Activated naive CD4-positive, alpha-beta T cell treated with anti-CD3 and anti-CD28 coated beads, Interleukin-2, amount 10 ng/mL, durations not matched to agents 7 days and 5 days (primary cell): ENCODE measurements around the gene ABCC8.
A peak's percentile ranks its signal among the peaks of the same experiment; 100 is the strongest.
"Not testable (repeated sequence)": the region's sequence is repeated elsewhere in the genome, so short reads cannot be mapped to it uniquely, and the experiment has no call there.

Experiments
- CTCF ChIA-PET: fragments of 350-600 bp; sonication (Branson Sonifier 250); formaldehyde crosslinking; loops from one replicate; lab custom pipeline; 2021; ENCODE audit warnings: antibody characterized with exemption; lab: Charles Lee
- DNase-seq: peaks from one replicate; pipeline ENCODE4 v3.0.0-alpha.2; 2020
- H3K27ac Mint-ChIP-seq: one replicate; pipeline ENCODE4 v1.8.0; 2021; ENCODE audit warnings: mild to moderate bottlenecking, moderate library complexity, mixed read lengths
- H3K27me3 Mint-ChIP-seq: one replicate; pipeline ENCODE4 v1.8.0; 2021; ENCODE audit warnings: mild to moderate bottlenecking, mixed read lengths
- H3K36me3 Mint-ChIP-seq: one replicate; pipeline ENCODE4 v1.8.0; 2021; ENCODE audit warnings: mixed read lengths
- H3K4me1 Mint-ChIP-seq: one replicate; pipeline ENCODE4 v1.8.0; 2021; ENCODE audit warnings: mixed read lengths
- H3K4me3 Mint-ChIP-seq: one replicate; pipeline ENCODE4 v1.8.0; 2021; ENCODE audit warnings: mild to moderate bottlenecking, moderate library complexity, mixed read lengths
- H3K9me3 Mint-ChIP-seq: one replicate; pipeline ENCODE4 v1.8.0; 2021; ENCODE audit warnings: mixed read lengths

Gene ABCC8

GRCh38 chr11:17446482-17446881, 30.2 kb downstream of the ABCC8 start:
- Mint-ChIP-seq H3K27me3 (peaks cover 59% of the 10 kb centered on the region), H3K36me3 (no peaks in the 10 kb centered on the region), H3K4me1 (no peaks in the 10 kb centered on the region), H3K27ac (no peak overlapping the region), H3K4me3 (no peak overlapping the region), H3K9me3 (no peaks in the 10 kb centered on the region)
- no peak for DNase-seq
- CTCF ChIA-PET: no interaction called here

GRCh38 chr11:17445240-17445795, 31.3 kb downstream of the ABCC8 start:
- Mint-ChIP-seq H3K27me3 (peaks cover 65% of the 10 kb centered on the region), H3K9me3 (peaks cover 3% of the 10 kb centered on the region), H3K36me3 (no peaks in the 10 kb centered on the region), H3K27ac (no peak overlapping the region), H3K4me1 (no peaks in the 10 kb centered on the region), H3K4me3 (no peak overlapping the region)
- CTCF ChIA-PET: interaction anchor here (0.6 kb wide), 1 partner anchor 155 kb away, joined by 3 read pairs; no protein-coding TSS in a partner anchor
- no peak for DNase-seq

GRCh38 chr11:17443926-17444690, 32.5 kb downstream of the ABCC8 start:
- H3K4me3 Mint-ChIP-seq: no peak overlapping the region
- no peak overlapping the region for H3K27ac Mint-ChIP-seq
- no peaks in the 10 kb centered on the region for H3K36me3 Mint-ChIP-seq
- CTCF ChIA-PET: no interaction called here
- peaks cover 3% of the 10 kb centered on the region for H3K9me3 Mint-ChIP-seq
- peaks cover 68% of the 10 kb centered on the region for H3K27me3 Mint-ChIP-seq
- H3K4me1 Mint-ChIP-seq: peaks cover 7% of the 10 kb centered on the region
- no peak for DNase-seq

GRCh38 chr11:17443423-17443822, 33.2 kb downstream of the ABCC8 start:
- DNase-seq: no peak
- peaks cover 67% of the 10 kb centered on the region for H3K27me3 Mint-ChIP-seq
- CTCF ChIA-PET: no interaction called here
- H3K9me3 Mint-ChIP-seq: peaks cover 3% of the 10 kb centered on the region
- no peak overlapping the region for H3K27ac Mint-ChIP-seq
- no peak overlapping the region for H3K4me3 Mint-ChIP-seq
- peaks cover 14% of the 10 kb centered on the region for H3K4me1 Mint-ChIP-seq
- no peaks in the 10 kb centered on the region for H3K36me3 Mint-ChIP-seq

GRCh38 chr11:17443000-17443399, 33.6 kb downstream of the ABCC8 start:
- no peak for DNase-seq
- peaks cover 15% of the 10 kb centered on the region for H3K4me1 Mint-ChIP-seq

GRCh38 chr11:17439316-17439782, 37.3 kb downstream of the ABCC8 start:
- CTCF ChIA-PET: no interaction called here
- Mint-ChIP-seq H3K9me3 (peaks cover 3% of the 10 kb centered on the region), H3K27me3 (peaks cover 61% of the 10 kb centered on the region), H3K4me3 (no peak overlapping the region), H3K4me1 (peaks cover 22% of the 10 kb centered on the region), H3K36me3 (no peaks in the 10 kb centered on the region), H3K27ac (no peak overlapping the region)
- peak; percentile 26 for DNase-seq

More at GRCh38 chr11:17443000-17443399, 33.6 kb downstream of the ABCC8 start:
- Mint-ChIP-seq H3K9me3 (peaks cover 3% of the 10 kb centered on the region), H3K27ac (no peak overlapping the region), H3K4me3 (no peak overlapping the region), H3K36me3 (no peaks in the 10 kb centered on the region), H3K27me3 (peaks cover 62% of the 10 kb centered on the region)
- CTCF ChIA-PET: no interaction called here

GRCh38 chr11:17437366-17437765, 39.3 kb downstream of the ABCC8 start:
- Mint-ChIP-seq H3K36me3 (no peaks in the 10 kb centered on the region), H3K4me3 (no peak overlapping the region), H3K9me3 (peaks cover 3% of the 10 kb centered on the region), H3K27ac (no peak overlapping the region), H3K27me3 (peaks cover 43% of the 10 kb centered on the region), H3K4me1 (peaks cover 22% of the 10 kb centered on the region)
- CTCF ChIA-PET: no interaction called here
- no peak for DNase-seq

GRCh38 chr11:17434108-17434507, 42.5 kb downstream of the ABCC8 start:
- Mint-ChIP-seq H3K27me3 (peaks cover 37% of the 10 kb centered on the region), H3K27ac (no peak overlapping the region), H3K4me1 (peaks cover 14% of the 10 kb centered on the region), H3K36me3 (no peaks in the 10 kb centered on the region), H3K4me3 (no peak overlapping the region), H3K9me3 (no peaks in the 10 kb centered on the region)
- CTCF ChIA-PET: interaction anchor here (0.7 kb wide), 1 partner anchor 94 kb away, joined by 3 read pairs; no protein-coding TSS in a partner anchor
- no peak for DNase-seq

GRCh38 chr11:17432002-17432401, 44.6 kb downstream of the ABCC8 start:
- H3K9me3 Mint-ChIP-seq: no peaks in the 10 kb centered on the region
- peaks cover 8% of the 10 kb centered on the region for H3K4me1 Mint-ChIP-seq
- CTCF ChIA-PET: no interaction called here
- no peak overlapping the region for H3K27ac Mint-ChIP-seq
- no peaks in the 10 kb centered on the region for H3K36me3 Mint-ChIP-seq
- no peak for DNase-seq
- H3K27me3 Mint-ChIP-seq: peaks cover 36% of the 10 kb centered on the region
- no peak overlapping the region for H3K4me3 Mint-ChIP-seq

- DNase-seq: no peak
- Mint-ChIP-seq H3K36me3 (no peaks in the 10 kb centered on the region), H3K27me3 (peaks cover 37% of the 10 kb centered on the region), H3K27ac (no peak overlapping the region), H3K4me1 (peaks cover 16% of the 10 kb centered on the region), H3K9me3 (no peaks in the 10 kb centered on the region), H3K4me3 (no peak overlapping the region)
- CTCF ChIA-PET: no interaction called here
Measured at GRCh38 chr11:17431139-17431538, 45.5 kb downstream of the ABCC8 start.

- Mint-ChIP-seq H3K27me3 (peaks cover 32% of the 10 kb centered on the region), H3K36me3 (no peaks in the 10 kb centered on the region), H3K4me3 (no peak overlapping the region), H3K9me3 (no peaks in the 10 kb centered on the region), H3K4me1 (peaks cover 22% of the 10 kb centered on the region), H3K27ac (no peak overlapping the region)
- no peak for DNase-seq
- CTCF ChIA-PET: no interaction called here
Measured at GRCh38 chr11:17430616-17431015, 46.0 kb downstream of the ABCC8 start.

GRCh38 chr11:17428925-17429324, 47.7 kb downstream of the ABCC8 start:
- no peak for DNase-seq
- CTCF ChIA-PET: interaction anchor here (1.3 kb wide), 1 partner anchor 10 kb away, joined by 3 read pairs; no protein-coding TSS in a partner anchor
- H3K27ac Mint-ChIP-seq: no peak overlapping the region
- no peaks in the 10 kb centered on the region for H3K36me3 Mint-ChIP-seq
- H3K4me1 Mint-ChIP-seq: peaks cover 24% of the 10 kb centered on the region
- H3K9me3 Mint-ChIP-seq: no peaks in the 10 kb centered on the region
- H3K4me3 Mint-ChIP-seq: no peak overlapping the region
- H3K27me3 Mint-ChIP-seq: peaks cover 42% of the 10 kb centered on the region

GRCh38 chr11:17428261-17428660, 48.4 kb downstream of the ABCC8 start:
- H3K27me3 Mint-ChIP-seq: peaks cover 48% of the 10 kb centered on the region
- H3K9me3 Mint-ChIP-seq: no peaks in the 10 kb centered on the region
- H3K36me3 Mint-ChIP-seq: no peaks in the 10 kb centered on the region
- H3K27ac Mint-ChIP-seq: no peak overlapping the region
- peaks cover 24% of the 10 kb centered on the region for H3K4me1 Mint-ChIP-seq
- no peak for DNase-seq
- no peak overlapping the region for H3K4me3 Mint-ChIP-seq
- CTCF ChIA-PET: interaction anchor here (1.3 kb wide), 1 partner anchor 10 kb away, joined by 3 read pairs; no protein-coding TSS in a partner anchor

GRCh38 chr11:17426233-17426632, 50.4 kb downstream of the ABCC8 start:
- H3K4me3 Mint-ChIP-seq, H3K36me3 Mint-ChIP-seq, H3K27ac Mint-ChIP-seq, DNase-seq, H3K9me3 Mint-ChIP-seq, CTCF ChIA-PET: not testable (repeated sequence)
- peaks cover 28% of the 10 kb centered on the region for H3K4me1 Mint-ChIP-seq
- H3K27me3 Mint-ChIP-seq: peaks cover 59% of the 10 kb centered on the region
